ENCODE results near the gene RBBP5.

RBBP5 gene

GRCh38 chr1:205072881-205073280 lies 48.9 kb downstream of the RBBP5 start:
- H3K27me3 ChIP-seq (ENCODE audit: control insufficient read depth, insufficient read depth, low read length) = no peaks in the 10 kb centered on the region
- H3K27ac ChIP-seq (ENCODE audit: low read length) = no peak overlapping the region
- H3K9me3 ChIP-seq (ENCODE audit: control insufficient read depth, low read depth, low read length) = no peaks in the 10 kb centered on the region

DNA sequence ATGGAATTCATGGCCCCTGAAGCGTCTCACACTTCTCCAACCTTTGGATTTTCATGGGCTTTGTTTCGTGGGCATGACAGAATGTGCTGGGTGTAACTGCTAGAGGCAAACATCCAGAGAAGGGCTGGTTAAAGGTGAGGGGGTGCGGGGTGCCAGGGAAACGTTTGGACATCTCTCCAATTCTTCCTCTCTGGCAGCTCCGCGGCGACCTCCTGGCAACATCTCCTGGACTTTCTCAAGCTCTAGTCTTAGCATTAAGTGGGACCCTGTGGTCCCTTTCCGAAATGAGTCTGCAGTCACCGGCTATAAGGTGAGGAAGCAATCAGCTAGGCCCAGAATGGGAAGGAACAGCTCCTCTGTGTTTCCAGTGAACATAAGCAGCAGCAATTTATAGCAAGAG lies 49.5 kb downstream of the RBBP5 start:
- Histone ChIP-seq H3K27ac (ENCODE audit: low read length) (no peak overlapping the region), H3K36me3 (ENCODE audit: control insufficient read depth, low read depth, low read length) (no peaks in the 10 kb centered on the region)

More at GRCh38 chr1:205072881-205073280, 48.9 kb downstream of the RBBP5 start:
- H3K9ac ChIP-seq (ENCODE audit: low read length) = no peak overlapping the region
- no peaks in the 10 kb centered on the region for H3K4me1 ChIP-seq (ENCODE audit: control insufficient read depth, low read depth, low read length)
- H3K4me3 ChIP-seq (ENCODE audit: low read length) = no peak overlapping the region
- H3K36me3 ChIP-seq (ENCODE audit: control insufficient read depth, low read depth, low read length) = no peaks in the 10 kb centered on the region

DNA sequence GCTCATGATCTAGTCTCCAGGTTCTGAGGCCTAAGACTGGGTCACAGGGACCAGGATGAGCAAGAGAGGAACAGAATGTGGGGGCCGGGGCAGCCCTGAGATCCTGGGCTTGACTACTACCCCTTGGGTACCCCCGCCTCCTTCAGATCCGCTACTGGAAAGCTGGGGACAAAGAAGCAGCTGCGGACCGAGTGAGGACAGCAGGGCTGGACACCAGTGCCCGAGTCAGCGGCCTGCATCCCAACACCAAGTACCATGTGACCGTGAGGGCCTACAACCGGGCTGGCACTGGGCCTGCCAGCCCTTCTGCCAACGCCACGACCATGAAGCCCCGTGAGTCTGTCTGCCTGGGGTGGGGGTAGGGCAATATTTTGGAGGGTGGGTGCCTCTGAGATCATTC lies 50.0 kb downstream of the RBBP5 start:
- Histone ChIP-seq H3K9ac (ENCODE audit: low read length) (no peak overlapping the region), H3K27me3 (ENCODE audit: control insufficient read depth, insufficient read depth, low read length) (no peaks in the 10 kb centered on the region), H3K4me3 (ENCODE audit: low read length) (no peak overlapping the region), H3K9me3 (ENCODE audit: control insufficient read depth, low read depth, low read length) (no peaks in the 10 kb centered on the region), H3K27ac (ENCODE audit: low read length) (no peak overlapping the region), H3K4me1 (ENCODE audit: control insufficient read depth, low read depth, low read length) (no peaks in the 10 kb centered on the region), H3K36me3 (ENCODE audit: control insufficient read depth, low read depth, low read length) (no peaks in the 10 kb centered on the region)

More for the DNA sequence above, 49.5 kb downstream of the RBBP5 start:
- Histone ChIP-seq H3K4me1 (ENCODE audit: control insufficient read depth, low read depth, low read length) (no peaks in the 10 kb centered on the region), H3K9me3 (ENCODE audit: control insufficient read depth, low read depth, low read length) (no peaks in the 10 kb centered on the region), H3K27me3 (ENCODE audit: control insufficient read depth, insufficient read depth, low read length) (no peaks in the 10 kb centered on the region), H3K4me3 (ENCODE audit: low read length) (no peak overlapping the region), H3K9ac (ENCODE audit: low read length) (no peak overlapping the region)

- Histone ChIP-seq H3K4me3 (ENCODE audit: low read length) (no peak overlapping the region), H3K9me3 (ENCODE audit: control insufficient read depth, low read depth, low read length) (no peaks in the 10 kb centered on the region), H3K36me3 (ENCODE audit: control insufficient read depth, low read depth, low read length) (no peaks in the 10 kb centered on the region), H3K27me3 (ENCODE audit: control insufficient read depth, insufficient read depth, low read length) (no peaks in the 10 kb centered on the region), H3K9ac (ENCODE audit: low read length) (no peak overlapping the region), H3K4me1 (ENCODE audit: control insufficient read depth, low read depth, low read length) (no peaks in the 10 kb centered on the region), H3K27ac (ENCODE audit: low read length) (no peak overlapping the region)
These were observed 50.8 kb downstream of the RBBP5 start for GRCh38 chr1:205071028-205071409.

- no peak overlapping the region for H3K9ac ChIP-seq (ENCODE audit: low read length)
- H3K9me3 ChIP-seq (ENCODE audit: control insufficient read depth, low read depth, low read length) = no peaks in the 10 kb centered on the region
- no peaks in the 10 kb centered on the region for H3K27me3 ChIP-seq (ENCODE audit: control insufficient read depth, insufficient read depth, low read length)
- no peak overlapping the region for H3K27ac ChIP-seq (ENCODE audit: low read length)
- no peaks in the 10 kb centered on the region for H3K4me1 ChIP-seq (ENCODE audit: control insufficient read depth, low read depth, low read length)
- no peak overlapping the region for H3K4me3 ChIP-seq (ENCODE audit: low read length)
- no peaks in the 10 kb centered on the region for H3K36me3 ChIP-seq (ENCODE audit: control insufficient read depth, low read depth, low read length)
These were observed 52.2 kb downstream of the RBBP5 start for GRCh38 chr1:205069371-205070125.

- no peak overlapping the region for H3K4me3 ChIP-seq (ENCODE audit: low read length)
- no peaks in the 10 kb centered on the region for H3K4me1 ChIP-seq (ENCODE audit: control insufficient read depth, low read depth, low read length)
- no peak overlapping the region for H3K27ac ChIP-seq (ENCODE audit: low read length)
- H3K9me3 ChIP-seq (ENCODE audit: control insufficient read depth, low read depth, low read length) = no peaks in the 10 kb centered on the region
- H3K9ac ChIP-seq (ENCODE audit: low read length) = no peak overlapping the region
- no peaks in the 10 kb centered on the region for H3K36me3 ChIP-seq (ENCODE audit: control insufficient read depth, low read depth, low read length)
- H3K27me3 ChIP-seq (ENCODE audit: control insufficient read depth, insufficient read depth, low read length) = no peaks in the 10 kb centered on the region
These were observed 53.2 kb downstream of the RBBP5 start for GRCh38 chr1:205068457-205069040.

GRCh38 chr1:205068001-205068400 lies 53.8 kb downstream of the RBBP5 start:
- Histone ChIP-seq H3K9me3 (ENCODE audit: control insufficient read depth, low read depth, low read length) (no peaks in the 10 kb centered on the region), H3K4me3 (ENCODE audit: low read length) (no peak overlapping the region), H3K36me3 (ENCODE audit: control insufficient read depth, low read depth, low read length) (no peaks in the 10 kb centered on the region), H3K4me1 (ENCODE audit: control insufficient read depth, low read depth, low read length) (no peaks in the 10 kb centered on the region), H3K27me3 (ENCODE audit: control insufficient read depth, insufficient read depth, low read length) (no peaks in the 10 kb centered on the region), H3K27ac (ENCODE audit: low read length) (no peak overlapping the region), H3K9ac (ENCODE audit: low read length) (no peak overlapping the region)

DNA sequence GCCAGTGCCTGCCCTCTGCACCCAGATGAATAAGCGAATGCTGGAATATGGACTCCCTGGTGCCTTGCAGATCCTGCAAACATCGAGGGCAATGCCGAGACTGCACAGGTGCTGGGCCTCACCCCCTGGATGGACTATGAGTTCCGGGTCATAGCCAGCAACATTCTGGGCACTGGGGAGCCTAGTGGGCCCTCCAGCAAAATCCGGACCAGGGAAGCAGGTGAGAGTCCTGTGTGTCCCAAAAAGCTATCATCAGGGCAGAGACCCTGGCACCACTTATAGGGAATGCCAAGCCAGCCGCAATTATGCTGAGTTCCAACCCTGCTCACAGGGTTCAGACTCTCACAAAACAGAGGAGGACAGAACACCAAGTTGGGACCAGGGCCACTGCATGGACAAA lies 54.7 kb downstream of the RBBP5 start:
- H3K9ac ChIP-seq (ENCODE audit: low read length) = no peak overlapping the region
- H3K4me1 ChIP-seq (ENCODE audit: control insufficient read depth, low read depth, low read length) = peaks cover under 1% of the 10 kb centered on the region
- H3K9me3 ChIP-seq (ENCODE audit: control insufficient read depth, low read depth, low read length) = no peaks in the 10 kb centered on the region
- no peaks in the 10 kb centered on the region for H3K27me3 ChIP-seq (ENCODE audit: control insufficient read depth, insufficient read depth, low read length)
- no peak overlapping the region for H3K4me3 ChIP-seq (ENCODE audit: low read length)
- no peak overlapping the region for H3K27ac ChIP-seq (ENCODE audit: low read length)
- no peaks in the 10 kb centered on the region for H3K36me3 ChIP-seq (ENCODE audit: control insufficient read depth, low read depth, low read length)

DNA sequence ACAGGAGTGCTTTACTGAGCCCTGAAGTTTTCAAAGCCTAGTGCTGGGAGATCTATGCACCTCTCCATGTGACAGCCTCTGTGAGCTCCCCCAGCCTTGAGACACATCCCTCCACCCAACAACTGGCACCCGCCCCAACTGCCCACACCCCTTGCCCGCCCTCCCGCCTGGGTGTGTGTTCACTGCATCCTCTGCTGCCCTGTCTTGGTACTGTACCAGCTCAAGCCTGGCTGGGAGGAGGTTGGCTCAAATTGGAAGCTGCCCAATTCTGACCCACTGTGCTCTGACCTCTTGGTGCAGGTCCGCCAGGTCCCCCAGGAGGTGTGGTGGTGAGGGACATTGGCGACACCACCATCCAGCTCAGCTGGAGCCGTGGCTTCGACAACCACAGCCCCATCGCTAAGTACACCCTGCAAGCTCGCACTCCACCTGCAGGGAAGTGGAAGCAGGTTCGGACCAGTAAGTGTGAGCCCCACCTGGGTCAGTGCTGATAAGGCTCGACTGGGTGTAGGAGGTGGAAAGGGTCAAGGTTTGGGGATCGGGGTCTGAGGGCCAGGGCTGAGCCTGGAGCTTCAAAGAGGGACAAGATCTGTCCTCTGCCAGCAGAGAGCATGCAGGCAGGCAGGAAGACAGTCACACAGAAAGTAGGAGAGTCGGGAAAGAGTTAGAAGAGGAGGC lies 55.5 kb downstream of the RBBP5 start:
- H3K27ac ChIP-seq (ENCODE audit: low read length) = no peak overlapping the region
- H3K4me3 ChIP-seq (ENCODE audit: low read length) = no peak overlapping the region
- H3K27me3 ChIP-seq (ENCODE audit: control insufficient read depth, insufficient read depth, low read length) = no peaks in the 10 kb centered on the region
- H3K4me1 ChIP-seq (ENCODE audit: control insufficient read depth, low read depth, low read length) = peaks cover 3% of the 10 kb centered on the region
- H3K36me3 ChIP-seq (ENCODE audit: control insufficient read depth, low read depth, low read length) = no peaks in the 10 kb centered on the region
- H3K9ac ChIP-seq (ENCODE audit: low read length) = no peak overlapping the region
- H3K9me3 ChIP-seq (ENCODE audit: control insufficient read depth, low read depth, low read length) = no peaks in the 10 kb centered on the region

- no peak overlapping the region for H3K9ac ChIP-seq (ENCODE audit: low read length)
- no peak overlapping the region for H3K27ac ChIP-seq (ENCODE audit: low read length)
- H3K4me1 ChIP-seq (ENCODE audit: control insufficient read depth, low read depth, low read length) = peaks cover 3% of the 10 kb centered on the region
- no peaks in the 10 kb centered on the region for H3K27me3 ChIP-seq (ENCODE audit: control insufficient read depth, insufficient read depth, low read length)
- H3K36me3 ChIP-seq (ENCODE audit: control insufficient read depth, low read depth, low read length) = no peaks in the 10 kb centered on the region
- H3K4me3 ChIP-seq (ENCODE audit: low read length) = no peak overlapping the region
- H3K9me3 ChIP-seq (ENCODE audit: control insufficient read depth, low read depth, low read length) = no peaks in the 10 kb centered on the region
These were observed 56.1 kb downstream of the RBBP5 start for GRCh38 chr1:205065666-205066065.

- Histone ChIP-seq H3K27me3 (ENCODE audit: control insufficient read depth, insufficient read depth, low read length) (no peaks in the 10 kb centered on the region), H3K9ac (ENCODE audit: low read length) (no peak overlapping the region), H3K36me3 (ENCODE audit: control insufficient read depth, low read depth, low read length) (no peaks in the 10 kb centered on the region), H3K4me1 (ENCODE audit: control insufficient read depth, low read depth, low read length) (peaks cover 3% of the 10 kb centered on the region), H3K4me3 (ENCODE audit: low read length) (no peak overlapping the region), H3K9me3 (ENCODE audit: control insufficient read depth, low read depth, low read length) (no peaks in the 10 kb centered on the region), H3K27ac (ENCODE audit: low read length) (no peak overlapping the region)
These were observed 56.9 kb downstream of the RBBP5 start for GRCh38 chr1:205064741-205065316.
